GM12864 (cell line): ENCODE results near the gene RAPGEF4.
"Not testable (repeated sequence)": the region's sequence is repeated elsewhere in the genome, so short reads cannot be mapped to it uniquely, and the experiment has no call there.

Experiments used
- DNase-seq: peaks from one replicate; pipeline ENCODE4 v3.0.0-alpha.2; 2011; ENCODE audit warnings: low read depth
- H3K4me3 ChIP-seq: 2 replicates; pipeline ENCODE4 v1.5.1; 2011; ENCODE audit warnings: mild to moderate bottlenecking, low read depth, low read length, control low read depth
- TF ChIP-seq, protein P1 (sequence below): IDR thresholded peaks from 2 replicates; pipeline ENCODE4 v1.5.1; 2011; ENCODE audit warnings: low read depth, mild to moderate bottlenecking, moderate library complexity, low read length, control low read depth, inconsistent platforms; ENCODE audit errors: missing control alignments

The RAPGEF4 gene

DNA sequence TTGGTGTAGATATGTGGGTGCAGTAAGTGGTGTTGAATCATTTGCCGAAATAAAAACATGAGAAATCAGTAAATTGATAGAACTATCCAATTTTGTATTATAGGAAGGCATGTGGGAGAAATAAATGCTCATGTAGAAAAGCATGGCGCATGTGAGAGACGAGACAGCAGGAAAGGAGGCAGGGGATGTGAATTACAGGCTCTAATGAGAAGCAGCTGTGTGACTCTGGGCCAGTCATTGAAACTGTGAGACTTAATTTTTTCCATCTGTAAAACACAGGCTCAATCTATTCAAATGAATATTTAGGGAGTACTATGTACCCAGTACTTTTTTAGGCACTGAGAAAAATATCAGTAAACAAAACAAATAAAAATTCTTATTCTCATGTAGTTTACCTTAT is 297.4 kb downstream of the RAPGEF4 start:
- DNase-seq = no peak
- TF ChIP-seq, protein P1, sequence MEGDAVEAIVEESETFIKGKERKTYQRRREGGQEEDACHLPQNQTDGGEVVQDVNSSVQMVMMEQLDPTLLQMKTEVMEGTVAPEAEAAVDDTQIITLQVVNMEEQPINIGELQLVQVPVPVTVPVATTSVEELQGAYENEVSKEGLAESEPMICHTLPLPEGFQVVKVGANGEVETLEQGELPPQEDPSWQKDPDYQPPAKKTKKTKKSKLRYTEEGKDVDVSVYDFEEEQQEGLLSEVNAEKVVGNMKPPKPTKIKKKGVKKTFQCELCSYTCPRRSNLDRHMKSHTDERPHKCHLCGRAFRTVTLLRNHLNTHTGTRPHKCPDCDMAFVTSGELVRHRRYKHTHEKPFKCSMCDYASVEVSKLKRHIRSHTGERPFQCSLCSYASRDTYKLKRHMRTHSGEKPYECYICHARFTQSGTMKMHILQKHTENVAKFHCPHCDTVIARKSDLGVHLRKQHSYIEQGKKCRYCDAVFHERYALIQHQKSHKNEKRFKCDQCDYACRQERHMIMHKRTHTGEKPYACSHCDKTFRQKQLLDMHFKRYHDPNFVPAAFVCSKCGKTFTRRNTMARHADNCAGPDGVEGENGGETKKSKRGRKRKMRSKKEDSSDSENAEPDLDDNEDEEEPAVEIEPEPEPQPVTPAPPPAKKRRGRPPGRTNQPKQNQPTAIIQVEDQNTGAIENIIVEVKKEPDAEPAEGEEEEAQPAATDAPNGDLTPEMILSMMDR = no peak
- no peak overlapping the region for H3K4me3 ChIP-seq

DNA sequence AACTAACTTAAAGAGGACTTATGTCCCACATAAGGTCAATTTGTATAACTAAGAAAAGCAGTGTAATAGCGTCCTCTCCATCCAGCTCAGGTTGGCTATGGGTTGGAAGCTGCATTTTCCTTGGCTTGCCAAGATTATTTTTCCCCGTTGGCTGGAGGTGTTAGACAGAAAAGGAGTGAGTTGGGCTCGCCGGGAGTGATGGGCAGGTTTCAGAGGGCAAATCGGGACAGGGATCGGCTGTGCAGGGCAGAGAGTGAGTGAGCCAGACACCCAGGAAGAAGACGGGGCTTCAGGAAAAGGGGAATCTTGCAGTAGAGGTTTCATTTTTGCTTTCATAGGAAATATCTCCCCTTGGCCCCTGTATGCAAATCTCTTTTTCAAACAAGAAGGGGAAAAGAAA is 298.5 kb downstream of the RAPGEF4 start:
- no peak overlapping the region for H3K4me3 ChIP-seq
- TF ChIP-seq, protein P1 = no peak
- DNase-seq = no peak

DNA sequence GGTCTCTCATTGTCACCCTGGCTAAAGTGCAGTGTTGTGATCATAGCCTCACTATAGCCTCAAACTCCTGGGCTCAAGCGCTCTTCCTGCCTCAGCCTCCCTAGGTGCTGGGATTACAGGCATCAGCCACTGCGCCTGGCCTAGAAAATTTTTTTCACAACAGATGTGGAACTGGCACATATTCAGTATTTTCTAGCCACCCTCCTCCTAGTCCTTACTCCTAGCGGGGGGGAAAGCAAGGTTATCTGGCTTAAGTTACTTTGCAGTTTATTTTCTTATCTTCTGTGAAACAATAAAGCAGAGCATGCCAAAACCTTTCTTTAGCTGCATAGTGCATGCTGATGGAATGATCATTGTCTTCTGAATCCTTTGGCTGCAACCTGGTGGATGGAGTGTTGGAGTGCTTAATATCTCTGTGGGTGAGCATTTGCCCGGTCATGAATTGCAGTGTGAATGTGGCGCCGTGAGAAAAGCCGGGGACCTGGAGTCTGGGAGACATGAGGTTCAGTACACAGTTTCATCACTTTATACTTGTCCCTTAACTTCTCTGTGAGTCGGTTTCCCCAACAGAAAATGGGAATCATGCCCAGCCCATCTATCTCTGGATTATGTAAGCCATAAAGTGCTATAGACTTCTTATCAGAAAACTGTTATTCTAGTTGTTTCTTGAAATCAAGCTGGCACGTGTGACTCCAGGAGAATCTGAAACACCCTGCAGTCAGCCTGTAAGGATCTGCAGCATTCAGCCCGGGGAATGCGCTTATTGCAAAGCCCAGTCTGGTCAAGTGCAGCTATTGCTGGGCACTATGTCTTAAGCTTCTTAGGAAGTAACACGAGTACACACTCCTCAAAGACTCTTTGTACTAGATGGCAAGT is 301.8 kb downstream of the RAPGEF4 start:
- no peak overlapping the region for H3K4me3 ChIP-seq
- TF ChIP-seq, protein P1 = no peak
- DNase-seq = no peak

DNA sequence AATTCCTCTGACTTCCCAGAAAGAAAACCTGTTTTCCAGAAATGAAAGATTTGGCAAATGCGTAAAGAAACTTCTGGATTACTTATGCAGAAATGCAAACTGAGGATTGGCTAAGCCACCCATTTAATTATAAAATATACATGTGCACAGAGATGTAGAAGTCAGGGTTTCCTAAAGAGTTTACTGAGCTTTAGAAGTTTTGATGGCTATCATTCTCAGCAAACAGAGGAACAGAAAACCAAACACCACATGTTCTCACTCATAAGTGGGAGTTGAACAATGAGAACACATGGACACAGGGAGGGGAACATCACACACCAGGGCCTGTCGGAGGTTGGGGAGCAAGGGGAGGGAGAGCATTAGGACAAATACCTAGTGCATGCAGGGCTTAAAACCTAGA is 302.6 kb downstream of the RAPGEF4 start:
- H3K4me3 ChIP-seq, DNase-seq: not testable (repeated sequence)

DNA sequence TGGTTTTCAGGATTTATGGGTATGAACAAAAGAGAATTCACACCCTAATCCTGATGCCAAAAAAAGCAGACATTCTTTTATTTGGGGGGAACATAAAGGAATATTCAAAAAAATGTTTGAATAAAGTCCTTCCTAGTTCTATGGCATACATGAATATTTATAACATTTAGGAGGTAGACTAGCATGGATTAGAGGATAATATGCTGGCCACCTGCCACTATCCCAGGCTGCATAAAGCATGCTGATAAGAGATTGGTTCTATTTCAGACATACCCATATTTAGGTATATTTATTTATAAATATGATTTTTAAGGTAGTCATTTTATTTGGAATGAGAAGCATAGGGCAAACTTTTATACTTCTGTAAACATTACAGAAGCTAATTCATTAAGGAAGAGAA is 305.1 kb downstream of the RAPGEF4 start:
- TF ChIP-seq, protein P1 = no peak
- no peak for DNase-seq
- no peak overlapping the region for H3K4me3 ChIP-seq

DNA sequence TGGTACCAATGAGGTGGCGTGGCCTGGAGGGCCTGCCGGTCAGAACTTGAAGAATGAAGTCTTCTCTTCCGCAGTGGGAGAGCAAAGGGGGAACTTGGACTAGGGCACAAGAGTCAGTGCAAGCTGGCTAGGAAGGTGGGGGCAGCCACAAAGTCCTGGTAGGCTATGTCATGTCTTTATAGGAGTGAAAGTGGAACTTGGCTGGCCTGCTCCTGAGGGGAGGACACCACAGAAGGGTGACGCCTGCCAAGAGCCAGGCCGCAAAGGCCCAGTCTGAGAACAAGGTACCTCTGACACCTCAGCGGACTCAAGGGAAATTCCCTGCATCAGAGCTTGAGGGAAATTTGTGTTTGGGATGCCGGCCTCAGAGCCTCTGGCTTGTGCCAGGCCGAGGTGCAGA is 307.8 kb downstream of the RAPGEF4 start:
- TF ChIP-seq, protein P1 = no peak
- no peak for DNase-seq
- H3K4me3 ChIP-seq = no peak overlapping the region

DNA sequence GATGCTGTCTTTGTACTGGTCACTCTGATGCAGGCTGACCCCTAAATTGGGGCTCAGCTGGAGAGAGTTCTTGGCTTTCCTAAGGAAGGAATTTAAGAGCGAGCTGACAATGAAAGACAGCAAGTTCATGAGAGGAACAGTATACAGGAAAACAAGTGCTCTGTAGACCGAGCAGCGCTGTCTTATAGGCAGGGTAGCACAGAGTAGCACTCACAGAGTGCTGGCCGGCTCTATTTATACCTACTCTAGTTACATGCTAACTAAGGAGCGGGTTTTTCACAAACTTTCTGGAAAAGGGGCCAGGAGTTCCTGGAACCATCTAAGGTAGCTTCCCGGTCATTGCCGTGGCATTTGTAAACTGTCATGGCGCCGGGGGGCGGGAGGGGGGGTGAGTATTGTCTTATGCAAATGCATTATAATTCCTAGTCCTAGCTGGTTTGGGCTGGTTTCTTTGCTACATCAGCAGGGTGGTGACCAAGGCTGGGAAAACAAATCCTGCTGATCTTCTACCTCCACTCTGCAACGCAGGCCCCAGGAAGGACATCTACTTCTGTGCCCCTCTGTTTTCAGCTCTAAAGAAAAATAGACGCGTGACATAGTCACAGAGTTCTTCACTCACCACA is 308.4 kb downstream of the RAPGEF4 start:
- TF ChIP-seq, protein P1 = no peak
- H3K4me3 ChIP-seq = no peak overlapping the region
- no peak for DNase-seq
